DMS153 (cell line): Measurements from ENCODE around the gene ANKRD11.

Source experiments
- DNase-seq: peaks from one replicate; lab custom pipeline; 2025; lab: John Stamatoyannopoulos, UW

ANKRD11 gene

DNA sequence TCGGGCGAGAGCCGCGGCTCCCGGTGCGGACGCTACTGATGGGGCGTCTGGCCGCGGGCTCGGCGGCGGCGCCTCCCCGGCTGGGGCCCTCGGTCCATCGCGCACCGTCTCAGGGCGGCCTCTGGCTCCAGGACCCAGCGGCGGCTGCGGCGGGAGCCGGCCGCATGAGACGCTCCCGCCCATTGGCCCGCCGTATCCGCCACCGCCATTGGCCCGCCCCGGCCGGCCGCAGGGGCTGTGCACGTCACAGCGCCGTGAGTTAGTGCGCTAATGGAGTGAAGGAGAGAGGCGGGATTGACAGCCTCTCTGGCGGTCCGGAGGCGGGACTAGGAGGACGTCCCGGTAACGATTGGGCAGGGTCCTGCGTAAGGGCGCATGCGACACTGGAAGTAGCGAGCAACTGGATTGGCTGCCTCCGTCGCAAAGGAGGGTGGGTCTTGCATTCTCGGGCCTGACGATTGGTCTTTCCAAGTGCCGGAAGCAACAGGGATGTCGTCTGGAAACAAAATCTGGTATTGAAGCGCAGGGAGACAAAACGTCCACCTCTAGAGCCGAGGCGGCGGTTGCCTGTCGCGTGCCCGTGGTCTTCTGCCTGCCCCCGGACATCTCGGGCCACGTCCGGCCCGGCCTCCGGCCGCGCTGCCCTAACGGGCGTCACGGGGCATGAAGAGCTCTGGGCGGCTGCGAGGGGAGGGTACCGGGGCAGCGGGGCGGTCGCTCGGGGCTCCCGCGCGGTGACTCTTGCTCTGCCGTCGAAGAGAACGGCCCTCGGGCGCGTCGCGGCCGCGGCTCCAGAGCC, at the start of gene ANKRD11:
Gene ANKRD11 (minus strand): TSS at position 123 of the 799 bp plus-strand sequence. CDS start 173,542 bp downstream, outside the sequence.
- peak; percentile 98 for DNase-seq

GRCh38 chr16:89538286-89538685, 47.9 kb upstream of the ANKRD11 start:
- DNase-seq, result no peak

GRCh38 chr16:89537549-89537925, 47.2 kb upstream of the ANKRD11 start:
- DNase-seq, result no peak

DNA sequence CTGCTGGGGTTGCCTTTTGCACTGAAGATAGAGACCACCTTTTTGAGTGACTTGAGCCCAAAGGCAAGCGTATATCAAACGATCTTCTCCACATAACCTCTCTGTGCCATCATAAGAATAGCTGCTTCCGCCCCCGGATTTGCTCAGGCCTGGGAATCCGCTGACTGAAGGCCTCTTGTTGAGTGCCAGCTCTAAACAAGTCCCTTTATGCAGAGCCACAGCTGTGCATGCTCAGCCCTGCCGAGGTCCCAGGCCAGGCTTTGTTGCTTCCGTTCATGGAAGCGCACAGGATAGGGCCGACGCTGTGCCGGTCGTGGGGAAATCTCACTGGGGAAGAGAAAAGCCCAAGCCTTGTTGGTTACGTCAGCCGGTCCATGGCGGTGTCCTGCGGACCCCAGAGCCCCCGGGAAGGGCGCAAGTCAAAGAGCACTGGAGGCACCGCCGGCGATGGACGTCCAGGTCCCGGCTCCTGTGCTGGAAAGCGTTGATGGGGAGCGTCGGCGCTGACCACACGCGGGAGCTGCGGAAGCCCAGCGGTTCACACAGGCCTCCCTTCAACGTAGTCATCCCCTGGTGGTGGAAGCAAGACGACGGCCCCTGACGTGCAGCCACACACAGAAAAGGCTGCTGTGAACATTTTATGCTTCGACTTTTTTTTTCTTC, 46.7 kb upstream of the ANKRD11 start:
- DNase-seq, result no peak

DNA sequence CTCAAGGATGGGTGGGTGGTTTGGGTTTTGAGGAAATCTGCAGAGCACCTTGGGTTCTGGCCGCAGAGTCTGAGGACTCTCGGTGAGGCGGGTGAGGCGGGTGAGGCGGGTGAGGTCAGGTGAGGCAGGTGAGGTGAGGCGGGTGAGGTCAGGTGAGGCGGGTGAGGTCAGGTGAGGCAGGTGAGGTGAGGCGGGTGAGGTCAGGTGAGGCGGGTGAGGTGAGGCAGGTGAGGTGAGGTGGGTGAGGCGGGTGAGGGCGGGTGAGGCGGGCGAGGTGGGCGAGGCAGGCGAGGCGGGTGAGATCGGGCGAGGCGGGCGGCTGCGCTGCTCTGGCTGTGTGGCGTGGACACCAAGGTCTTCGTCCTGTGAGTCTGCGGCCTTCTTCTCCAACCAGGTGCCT, 46.0 kb upstream of the ANKRD11 start:
- DNase-seq, result no peak

DNA sequence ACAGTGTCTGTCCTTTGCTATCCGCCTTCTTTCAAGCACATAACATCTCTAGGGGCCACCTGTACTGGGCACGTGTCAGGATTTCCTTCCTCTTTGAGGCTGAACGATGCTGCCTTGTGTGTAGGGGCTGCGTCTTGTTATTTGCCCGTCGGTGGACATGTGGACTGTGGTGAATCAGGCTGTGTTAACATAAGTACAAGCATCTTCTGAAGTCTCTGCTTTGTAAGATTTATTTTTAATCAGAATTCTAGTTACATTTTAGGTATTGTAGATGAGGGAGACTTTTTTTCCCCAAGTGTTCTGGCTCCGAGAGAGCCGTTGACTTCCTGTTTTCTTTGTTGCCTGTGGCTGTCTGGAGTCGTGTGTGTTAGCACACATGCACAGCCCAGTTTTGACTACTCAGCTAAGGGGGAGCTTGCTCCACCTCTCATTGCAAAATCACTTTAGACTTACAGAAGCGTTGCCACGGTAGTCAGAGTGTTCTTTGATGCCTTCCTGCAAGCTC, 43.9 kb upstream of the ANKRD11 start:
- no peak for DNase-seq

- no peak for DNase-seq
Observed at GRCh38 chr16:89531821-89532526, 41.6 kb upstream of the ANKRD11 start.

DNA sequence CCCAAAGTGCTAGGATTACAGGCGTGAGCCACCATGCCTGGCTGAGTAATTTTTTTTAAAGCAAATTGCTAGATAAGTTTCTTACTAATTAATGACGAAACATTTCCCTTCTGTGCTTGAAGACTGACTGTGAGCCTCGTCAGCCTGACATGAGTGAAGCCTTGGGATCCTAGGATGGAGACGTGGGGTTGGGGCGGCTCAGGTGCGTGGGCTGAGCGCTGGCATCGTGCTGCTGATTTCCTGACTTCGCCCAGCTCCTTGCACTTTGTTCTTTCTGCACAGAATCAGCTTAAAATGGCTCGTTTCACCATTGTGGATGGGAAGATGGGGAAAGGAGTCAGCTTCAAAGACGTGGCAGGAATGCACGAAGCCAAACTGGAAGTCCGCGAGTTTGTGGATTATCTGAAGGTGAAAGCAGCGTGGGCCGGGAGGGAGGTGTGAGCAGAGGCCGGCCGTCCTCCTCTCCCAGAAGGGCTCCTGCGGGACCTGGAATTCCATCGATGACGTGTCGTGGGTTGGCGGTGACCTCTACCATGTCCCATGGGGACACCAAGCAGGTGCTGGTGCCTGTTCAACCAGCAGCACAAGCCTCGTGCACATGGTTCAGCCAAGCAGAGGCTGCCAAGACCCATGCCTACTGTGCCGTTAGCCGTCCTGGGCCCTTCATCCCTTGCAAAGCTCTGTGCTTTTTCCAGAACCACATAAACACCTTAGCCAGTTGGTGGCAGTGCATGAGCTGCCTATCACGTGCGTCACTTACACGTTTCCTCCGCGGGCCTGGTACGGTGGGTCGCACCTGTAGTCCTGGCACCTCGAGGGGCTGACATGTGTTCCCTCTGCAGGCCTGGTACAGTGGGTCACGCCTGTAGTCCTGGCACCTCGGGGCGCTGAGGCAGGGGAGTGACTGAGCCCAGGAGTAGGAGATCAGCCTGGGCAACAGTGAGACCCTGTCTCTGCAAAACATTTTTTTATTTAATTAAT, 40.3 kb upstream of the ANKRD11 start:
- DNase-seq, result no peak

- DNase-seq, result no peak
Observed at GRCh38 chr16:89529097-89529496, 38.7 kb upstream of the ANKRD11 start.

DNA sequence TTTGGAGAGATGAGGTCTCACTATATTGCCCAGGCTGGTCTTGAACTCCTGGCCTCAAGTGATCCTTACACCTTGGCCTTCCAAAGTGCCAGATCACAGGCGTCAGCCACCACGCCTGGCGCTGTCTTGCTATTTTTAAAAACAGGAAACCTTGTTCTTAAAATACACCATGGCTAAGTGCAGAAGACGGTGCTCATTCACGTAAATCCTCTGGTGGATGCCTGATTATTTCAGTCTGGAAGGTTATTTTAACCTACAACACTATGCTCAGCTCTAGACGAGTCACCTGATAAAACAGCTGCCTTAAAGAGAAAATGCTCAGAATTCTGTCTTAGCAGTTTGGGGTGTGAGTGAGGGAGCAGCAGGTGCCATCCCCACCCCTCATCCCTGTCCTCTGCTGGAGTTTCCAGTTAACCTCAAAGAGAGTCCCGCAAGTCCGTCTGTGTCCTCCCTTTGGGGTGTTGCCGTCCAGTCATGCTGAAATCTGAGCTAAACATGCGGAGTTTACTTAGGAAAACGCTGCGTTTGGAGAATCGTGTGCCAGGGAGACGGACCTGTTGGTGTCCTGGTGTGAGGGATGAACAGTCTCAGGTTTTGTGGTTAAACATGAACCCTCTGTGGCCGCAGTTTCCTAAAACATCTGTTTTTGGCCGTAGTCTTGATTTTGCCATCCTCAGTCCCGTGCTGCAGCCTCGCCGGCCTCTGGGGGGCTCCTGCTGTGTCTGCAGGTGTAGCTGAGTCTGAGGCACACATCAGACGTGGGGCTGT, 35.0 kb upstream of the ANKRD11 start:
- no peak for DNase-seq

DNA sequence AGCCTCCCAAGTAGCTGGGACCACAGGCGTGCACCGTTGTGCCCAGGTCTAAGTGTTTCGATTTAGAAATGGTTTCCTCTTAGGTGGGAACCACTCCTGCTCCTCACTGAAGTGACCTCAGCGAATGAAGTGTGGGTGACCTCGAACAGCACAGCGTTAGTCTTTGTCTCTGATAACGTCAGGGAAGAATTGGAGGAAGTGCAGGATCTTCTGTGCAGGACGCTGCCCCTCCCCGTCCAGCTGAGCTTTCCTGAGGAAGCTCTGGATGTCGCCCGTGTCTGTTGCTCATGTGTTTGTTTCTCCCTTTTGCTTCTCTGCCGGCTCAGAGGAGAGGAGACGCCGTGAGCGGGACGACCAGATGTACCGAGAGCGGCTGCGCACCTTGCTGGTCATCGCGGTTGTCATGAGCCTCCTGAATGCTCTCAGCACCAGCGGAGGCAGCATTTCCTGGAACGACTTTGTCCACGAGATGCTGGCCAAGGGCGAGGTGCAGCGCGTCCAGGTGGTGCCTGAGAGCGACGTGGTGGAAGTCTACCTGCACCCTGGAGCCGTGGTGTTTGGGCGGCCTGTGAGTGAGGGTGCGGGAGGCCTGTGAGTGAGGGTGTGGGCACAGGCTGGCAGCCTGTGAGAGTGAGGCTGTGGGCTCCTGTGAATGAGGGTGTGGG, 33.5 kb upstream of the ANKRD11 start:
- DNase-seq, result no peak

DNA sequence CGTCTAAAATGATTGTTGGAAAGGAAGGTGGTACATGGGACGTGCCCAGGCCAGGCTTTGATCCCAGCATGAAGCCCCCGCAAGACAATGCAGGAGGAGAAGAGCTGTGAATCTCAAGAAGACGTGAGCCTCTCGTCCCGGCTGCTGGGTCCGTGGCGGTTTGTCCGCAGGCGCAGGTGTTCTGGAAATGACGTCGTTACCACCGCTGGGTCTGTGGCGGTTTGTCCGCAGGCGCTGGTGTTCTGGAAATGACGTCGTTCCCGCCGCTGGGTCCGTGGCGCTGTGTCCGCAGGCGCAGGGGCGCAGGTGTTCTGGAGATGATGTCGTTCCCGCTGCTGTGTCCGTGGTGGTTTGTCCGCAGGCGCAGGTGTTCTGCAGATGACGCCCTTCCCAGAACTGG, 31.9 kb upstream of the ANKRD11 start:
- no peak for DNase-seq

DNA sequence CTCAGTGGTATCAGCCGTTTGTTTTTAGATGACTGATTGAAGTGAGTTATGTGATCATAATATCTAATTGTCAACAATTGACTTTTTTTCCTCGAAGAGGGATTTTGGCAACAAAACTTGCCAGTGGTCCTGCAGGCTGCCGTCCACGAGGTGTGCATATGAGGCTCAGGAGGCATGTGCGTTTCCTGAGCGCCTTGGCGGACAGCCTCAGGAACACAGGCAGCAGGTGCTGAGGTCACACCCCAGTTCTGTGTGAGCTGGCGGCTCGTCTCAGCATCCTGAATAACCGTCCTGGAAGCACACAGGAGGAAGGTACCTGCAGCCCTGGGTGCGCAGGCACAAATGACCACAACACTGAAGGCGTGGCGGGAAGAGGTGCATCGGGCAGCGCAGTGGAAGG, 29.5 kb upstream of the ANKRD11 start:
- no peak for DNase-seq

DNA sequence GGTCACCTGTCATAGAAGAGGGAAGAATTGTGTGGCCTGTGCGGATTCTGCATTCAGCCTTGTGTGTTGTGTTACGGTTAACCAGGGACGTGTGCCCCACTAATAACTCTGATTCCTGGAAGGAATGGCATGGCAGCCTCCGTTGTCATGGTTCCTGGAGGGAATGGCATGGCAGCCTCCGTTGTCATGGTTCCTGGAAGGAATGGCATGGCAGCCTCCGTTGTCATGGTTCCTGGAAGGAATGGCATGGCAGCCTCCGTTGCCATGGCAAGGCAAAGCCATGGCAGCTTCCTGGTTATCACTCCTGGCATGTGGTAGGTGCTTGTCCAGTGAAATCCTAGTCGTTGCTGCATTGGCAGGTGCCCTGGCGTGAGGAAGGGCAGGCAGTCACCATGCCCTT, 26.8 kb upstream of the ANKRD11 start:
- DNase-seq, result no peak

DNA sequence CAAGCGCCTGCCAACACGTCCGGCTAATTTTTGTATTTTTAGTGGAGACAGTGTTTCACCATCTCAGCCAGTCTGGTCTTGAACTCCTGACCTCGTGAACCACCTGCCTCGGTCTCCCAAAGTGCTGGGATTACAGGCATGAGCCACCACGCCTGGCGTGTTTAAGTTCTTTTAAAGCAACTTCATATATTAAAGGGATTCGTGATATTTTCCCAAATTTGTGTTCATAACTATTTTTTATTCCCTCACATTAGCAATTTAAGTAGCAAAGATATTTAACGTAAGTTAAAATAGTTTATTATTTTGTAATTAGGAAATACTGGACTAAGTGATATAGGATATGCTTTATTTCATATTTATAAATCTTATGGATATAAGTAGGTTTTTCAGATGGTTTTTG, 22.1 kb upstream of the ANKRD11 start:
- DNase-seq, result no peak

- no peak for DNase-seq
Observed at GRCh38 chr16:89511374-89511773, 21.0 kb upstream of the ANKRD11 start.

DNA sequence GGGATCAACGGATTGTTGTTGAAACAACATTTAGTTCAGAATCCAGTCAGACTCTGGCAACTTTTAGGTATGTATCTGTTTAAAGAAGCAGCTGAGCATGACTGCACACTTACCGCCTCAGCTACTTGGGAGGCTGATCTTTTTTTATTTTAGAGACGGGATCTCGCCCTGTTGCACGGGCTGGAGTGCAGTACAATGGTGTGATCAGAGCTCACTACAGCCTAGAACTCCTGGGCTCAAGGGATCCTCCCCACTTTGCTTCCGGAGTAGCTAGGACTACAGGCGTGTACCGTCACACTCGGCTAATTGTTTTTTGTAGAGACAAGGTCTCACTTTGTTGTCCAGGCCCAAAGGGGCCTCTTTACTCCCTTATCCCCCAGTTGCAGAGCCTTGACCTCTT, 20.2 kb upstream of the ANKRD11 start:
- DNase-seq, result no peak

DNA sequence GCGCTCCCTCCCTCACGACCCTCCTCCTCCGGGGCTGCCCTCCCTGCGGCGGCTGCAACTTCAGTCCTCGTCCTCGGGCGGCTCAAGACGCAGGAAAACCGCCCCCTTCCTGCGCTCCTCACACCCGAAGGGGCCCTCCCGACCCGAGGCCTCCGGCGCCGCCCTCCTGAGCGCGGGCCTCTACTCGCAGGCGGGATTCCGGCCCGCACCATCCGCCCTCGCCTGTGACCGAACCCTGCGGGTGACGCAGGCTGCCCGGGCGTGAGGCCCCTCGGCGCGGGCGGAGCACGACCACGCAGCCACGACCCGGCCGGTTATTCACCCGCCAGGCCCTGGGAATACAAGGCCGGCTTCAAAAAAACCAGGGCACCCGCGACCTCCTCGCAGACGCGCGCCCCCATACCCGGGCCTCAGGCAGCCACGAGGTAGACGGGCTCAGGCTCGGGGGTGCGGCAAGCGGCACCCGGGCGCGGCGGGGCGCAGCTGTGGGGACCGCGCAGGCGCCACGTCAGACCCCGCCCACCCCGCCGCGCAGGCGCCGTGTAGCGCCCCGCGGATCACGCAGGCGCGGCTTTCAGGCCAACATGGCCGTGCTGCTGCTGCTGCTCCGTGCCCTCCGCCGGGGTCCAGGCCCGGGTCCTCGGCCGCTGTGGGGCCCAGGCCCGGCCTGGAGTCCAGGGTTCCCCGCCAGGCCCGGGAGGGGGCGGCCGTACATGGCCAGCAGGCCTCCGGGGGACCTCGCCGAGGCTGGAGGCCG, 17.7 kb upstream of the ANKRD11 start, which contains the start of gene SPG7:
Gene SPG7 (plus strand): TSS at position 570 of the 757 bp plus-strand sequence. CDS start 15 bp downstream, at position 585.
- peak; percentile 48 for DNase-seq

- DNase-seq, result no peak
Observed at GRCh38 chr16:89507214-89507833, 17.0 kb upstream of the ANKRD11 start.
